ENCODE data around the gene MACROH2A1. TPM values are rescaled to one million over a fixed set of nuclear protein-coding genes. Genes with fewer than 3 reads are reported as not detected.
"Not testable (repeated sequence)": the region's sequence is repeated elsewhere in the genome, so short reads cannot be mapped to it uniquely, and the experiment has no call there.

MACROH2A1 gene
- total RNA-seq, 1 donor from 2014 or later: 319 TPM

DNA sequence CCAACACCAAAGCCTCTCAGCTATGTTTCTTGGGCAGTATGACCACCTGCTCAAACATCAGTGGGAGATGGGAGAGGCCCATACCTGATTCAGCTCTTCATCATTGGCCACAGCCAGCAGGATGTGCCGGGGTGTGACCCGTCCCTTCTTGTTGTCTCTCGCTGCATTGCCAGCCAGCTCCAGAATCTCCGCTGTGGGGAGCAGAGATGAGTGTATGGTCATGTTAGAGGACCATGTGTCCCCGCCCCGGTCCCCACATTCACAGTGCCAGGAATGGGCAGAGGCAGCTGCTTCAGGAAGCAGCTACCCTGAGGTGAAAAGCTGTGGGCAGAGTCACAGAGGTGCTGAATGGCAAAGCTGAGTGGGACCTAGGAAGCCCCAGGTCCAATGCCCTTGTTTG is 29.1 kb downstream of the MACROH2A1 start:
- peaks cover 11% of the 10 kb centered on the region for H3K36me3 Mint-ChIP-seq (ENCODE audit: insufficient read depth)
- DNase-seq (ENCODE audit: low spot score, unreplicated experiment): no peak
- H3K9me3 Mint-ChIP-seq (ENCODE audit: low read depth): no peaks in the 10 kb centered on the region
- H3K4me3 Mint-ChIP-seq (ENCODE audit: low read depth): no peak overlapping the region
- no peak for TF ChIP-seq CTCF (IDR thresholded peaks at IDR 0.05; ENCODE audit: unreplicated experiment)
- H3K27ac Mint-ChIP-seq: no peak overlapping the region
- no peaks in the 10 kb centered on the region for H3K27me3 Mint-ChIP-seq
- H3K4me1 Mint-ChIP-seq (ENCODE audit: low read depth): peaks cover 17% of the 10 kb centered on the region

DNA sequence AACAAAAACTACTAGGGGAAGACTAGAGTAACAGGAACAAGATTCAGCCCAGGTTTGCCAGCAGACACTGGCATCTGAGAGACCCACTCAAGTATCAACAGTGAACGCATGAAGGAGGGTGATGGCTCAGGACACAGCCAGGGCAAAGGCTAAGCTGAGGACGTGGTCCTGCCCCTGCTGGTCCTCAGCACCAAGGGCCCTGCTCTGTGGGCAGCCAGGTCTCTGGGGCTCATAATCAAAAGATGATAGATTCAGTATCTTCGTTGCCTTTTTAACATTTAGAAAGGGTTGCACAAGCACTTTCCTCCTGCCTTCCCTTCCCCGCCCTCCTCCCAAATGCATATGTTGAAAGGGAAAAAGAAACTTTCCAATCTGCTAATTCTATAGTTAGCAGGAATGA is 31.5 kb downstream of the MACROH2A1 start:
- peaks cover 3% of the 10 kb centered on the region for H3K4me1 Mint-ChIP-seq (ENCODE audit: low read depth)

DNA sequence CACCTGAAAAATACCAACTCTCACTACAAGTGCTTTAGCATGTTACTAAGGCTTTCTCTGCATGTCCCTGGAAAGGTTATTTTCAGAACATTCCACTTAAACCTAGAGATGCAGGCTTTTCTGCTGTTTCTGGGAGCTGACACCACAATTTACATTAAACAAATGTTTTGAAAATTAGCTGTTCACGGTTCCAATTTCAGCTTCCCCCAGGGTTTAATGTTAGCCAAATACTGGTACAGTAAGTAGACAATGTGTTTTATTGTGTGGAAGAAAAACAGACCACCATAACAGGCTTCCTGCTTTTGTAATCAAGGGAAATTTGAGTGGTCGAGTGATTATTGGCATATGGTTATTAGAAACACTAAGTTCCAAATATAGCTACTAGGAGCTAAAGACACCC is 32.0 kb downstream of the MACROH2A1 start:
- Mint-ChIP-seq H3K27me3 (no peaks in the 10 kb centered on the region), H3K9me3 (ENCODE audit: low read depth) (no peaks in the 10 kb centered on the region)
- DNase-seq (ENCODE audit: low spot score, unreplicated experiment): no peak

More for the DNA sequence above, 31.5 kb downstream of the MACROH2A1 start:
- H3K27me3 Mint-ChIP-seq: no peaks in the 10 kb centered on the region
- DNase-seq (ENCODE audit: low spot score, unreplicated experiment): no peak
- H3K4me3 Mint-ChIP-seq (ENCODE audit: low read depth): no peak overlapping the region
- no peak for TF ChIP-seq CTCF (IDR thresholded peaks at IDR 0.05; ENCODE audit: unreplicated experiment)
- H3K27ac Mint-ChIP-seq: peak overlapping the region; percentile 45
- H3K36me3 Mint-ChIP-seq (ENCODE audit: insufficient read depth): peaks cover 15% of the 10 kb centered on the region
- H3K9me3 Mint-ChIP-seq (ENCODE audit: low read depth): no peaks in the 10 kb centered on the region

GRCh38 chr5:135365281-135365680 is 33.8 kb downstream of the MACROH2A1 start:
- TF ChIP-seq CTCF (IDR thresholded peaks at IDR 0.05; ENCODE audit: unreplicated experiment): no peak
- Mint-ChIP-seq H3K36me3 (ENCODE audit: insufficient read depth) (peaks cover 15% of the 10 kb centered on the region), H3K9me3 (ENCODE audit: low read depth) (no peaks in the 10 kb centered on the region), H3K27ac (peak overlapping the region; percentile 49), H3K4me1 (ENCODE audit: low read depth) (no peaks in the 10 kb centered on the region), H3K4me3 (ENCODE audit: low read depth) (no peak overlapping the region), H3K27me3 (no peaks in the 10 kb centered on the region)
- no peak for DNase-seq (ENCODE audit: low spot score, unreplicated experiment)

More for the DNA sequence above, 32.0 kb downstream of the MACROH2A1 start:
- H3K4me3 Mint-ChIP-seq (ENCODE audit: low read depth): no peak overlapping the region
- peaks cover 15% of the 10 kb centered on the region for H3K36me3 Mint-ChIP-seq (ENCODE audit: insufficient read depth)
- H3K27ac Mint-ChIP-seq: peak overlapping the region; percentile 45
- peaks cover 3% of the 10 kb centered on the region for H3K4me1 Mint-ChIP-seq (ENCODE audit: low read depth)
- TF ChIP-seq CTCF (IDR thresholded peaks at IDR 0.05; ENCODE audit: unreplicated experiment): no peak

DNA sequence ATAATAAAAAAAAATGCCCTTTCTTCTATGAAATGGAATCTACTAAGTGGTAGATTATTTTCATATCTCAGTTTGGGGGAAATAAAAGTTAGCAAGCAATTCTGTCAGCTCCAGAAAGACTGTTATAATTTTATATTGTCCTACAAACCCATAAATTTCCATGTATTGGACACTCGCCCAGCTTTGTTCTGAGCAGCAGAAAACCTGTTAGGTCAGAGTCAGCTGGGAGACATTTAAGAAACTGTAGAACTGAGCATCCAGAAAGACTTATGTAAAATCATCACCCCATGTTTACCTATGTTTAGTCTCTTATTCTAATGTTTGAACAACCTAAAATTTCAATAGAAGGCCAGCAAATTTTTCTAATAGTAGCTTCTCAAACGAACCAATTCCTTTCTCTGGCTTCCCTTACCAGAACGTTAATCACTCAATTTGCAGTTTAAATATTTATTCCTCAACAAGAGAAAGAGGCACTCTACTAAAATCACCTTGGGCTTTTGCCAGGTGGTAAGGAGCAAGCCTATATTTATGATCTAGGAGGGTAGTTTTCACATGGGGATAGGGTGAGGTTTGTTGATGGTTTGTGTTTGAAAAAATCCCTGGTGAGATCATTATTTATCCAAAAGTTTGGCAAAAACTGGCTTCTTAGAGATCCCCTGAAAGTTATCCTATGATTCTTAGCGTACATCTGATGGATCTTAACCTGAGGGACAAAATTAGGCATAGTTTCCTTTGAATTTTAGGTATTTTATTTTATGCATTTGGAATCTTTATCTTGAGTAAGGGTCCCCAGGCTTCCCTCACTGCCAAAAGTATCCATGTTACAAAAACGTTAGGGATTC is 34.4 kb downstream of the MACROH2A1 start:
- no peak for TF ChIP-seq CTCF (IDR thresholded peaks at IDR 0.05; ENCODE audit: unreplicated experiment)
- Mint-ChIP-seq H3K4me3 (ENCODE audit: low read depth) (no peak overlapping the region), H3K27me3 (no peaks in the 10 kb centered on the region), H3K27ac (peak overlapping the region; percentile 1), H3K9me3 (ENCODE audit: low read depth) (no peaks in the 10 kb centered on the region), H3K36me3 (ENCODE audit: insufficient read depth) (peaks cover 12% of the 10 kb centered on the region), H3K4me1 (ENCODE audit: low read depth) (no peaks in the 10 kb centered on the region)
- no peak for DNase-seq (ENCODE audit: low spot score, unreplicated experiment)

DNA sequence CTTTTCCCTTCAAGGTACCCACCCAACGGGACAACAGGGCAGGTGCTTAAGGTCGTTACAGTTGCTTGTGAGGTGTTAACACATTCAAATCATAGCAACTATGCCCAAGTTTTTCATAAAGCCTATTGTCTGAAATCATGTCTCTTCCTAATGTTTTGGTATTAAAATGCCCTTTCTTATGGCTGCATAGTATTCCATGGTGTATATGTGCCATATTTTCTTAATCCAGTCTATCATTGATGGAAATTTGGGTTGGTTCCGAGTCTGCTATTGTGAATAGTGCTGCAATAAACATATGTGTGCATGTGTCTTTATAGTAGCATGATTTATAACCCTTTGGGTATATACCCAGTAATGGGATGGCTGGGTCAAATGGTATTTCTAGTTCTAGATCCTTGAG is 35.7 kb downstream of the MACROH2A1 start:
- not testable (repeated sequence) for H3K4me3 Mint-ChIP-seq (ENCODE audit: low read depth); H3K27me3 Mint-ChIP-seq; H3K4me1 Mint-ChIP-seq (ENCODE audit: low read depth); H3K27ac Mint-ChIP-seq; H3K9me3 Mint-ChIP-seq (ENCODE audit: low read depth); DNase-seq (ENCODE audit: low spot score, unreplicated experiment)
- peaks cover 15% of the 10 kb centered on the region for H3K36me3 Mint-ChIP-seq (ENCODE audit: insufficient read depth)

Data from progenitor cell of endocrine pancreas (in vitro differentiated cells).